Kidney (tissue), 14 donors: ENCODE results near the gene MACROD1. TPM values are rescaled to one million over a fixed set of nuclear protein-coding genes. Genes with fewer than 3 reads are reported as not detected.

ENCODE experiments used
- DNase-seq, 5 donors: peaks; one replicate each; pipeline ENCODE4 v3.0.0-alpha.2; 2013 to 2020
- FAIRE-seq: peaks from 2 replicates; lab custom pipeline; 2012; peaks lifted over from hg19 to GRCh38; lab: Jason Lieb, UNC
- H3K27ac ChIP-seq, 2 donors: one replicate each; pipeline ENCODE4 v1.7.0; 2013; ENCODE audit warnings: low read depth in 2 of 2, low read length in 2 of 2, inconsistent platforms in 1 of 2
- H3K27me3 ChIP-seq: one replicate; pipeline ENCODE4 v1.7.1; 2013; ENCODE audit warnings: low read length, inconsistent platforms; ENCODE audit not compliant: control insufficient read depth, insufficient read depth
- H3K36me3 ChIP-seq, 3 donors: one replicate each; pipeline versions ENCODE4 v1.7.0 to v1.7.1; 2013; ENCODE audit warnings: low read length in 3 of 3, control low read depth in 1 of 3, inconsistent platforms in 1 of 3; ENCODE audit not compliant: insufficient read depth in 3 of 3, control insufficient read depth in 2 of 3
- H3K4me1 ChIP-seq, 3 donors: one replicate each; pipeline versions ENCODE4 v1.7.0 to v1.7.1; 2013; ENCODE audit warnings: low read length in 3 of 3, inconsistent platforms in 1 of 3, low read depth in 1 of 3; ENCODE audit not compliant: control insufficient read depth in 2 of 3, insufficient read depth in 2 of 3
- H3K4me3 ChIP-seq, 3 donors: one replicate each; pipeline versions ENCODE4 v1.7.0 to v1.8.1; 2013; ENCODE audit warnings: low read length in 3 of 3, control low read depth in 1 of 3, inconsistent platforms in 1 of 3
- H3K9ac ChIP-seq, 3 donors: one replicate each; pipeline versions ENCODE4 v1.7.0 to v1.7.1; 2013; ENCODE audit warnings: low read length in 3 of 3, control low read depth in 1 of 3, inconsistent platforms in 1 of 3
- H3K9me3 ChIP-seq, 3 donors: one replicate each; pipeline versions ENCODE4 v1.7.0 to v1.7.1; 2013; ENCODE audit warnings: low read length in 3 of 3, control low read depth in 1 of 3, inconsistent platforms in 1 of 3; ENCODE audit not compliant: control insufficient read depth in 2 of 3, insufficient read depth in 1 of 3
- CTCF ChIP-seq: IDR thresholded peaks from 3 replicates; pipeline ENCODE4 v1.5.1; 2012; ENCODE audit warnings: mild to moderate bottlenecking, moderate library complexity, borderline replicate concordance; ENCODE audit not compliant: insufficient read depth; ENCODE audit errors: extremely low read depth
- intact Hi-C: fragments of 100-400 bp; cut with DNase I; formaldehyde crosslinking; loops from one replicate; pipeline ENCODE4 v1.11.1; 2022
- polyA plus RNA-seq: library from polyadenylated mRNA; stranded (reverse); fragments of 350-450 nt; fragmentation: Illumina TruSeq; extraction: RNeasy Lipid Tissue Mini Kit (QIAGEN cat#74804); gene quantifications from one replicate; pipeline ENCODE4 v1.2.3, GENCODE V29; 2014; ENCODE audit warnings: low read depth, low replicate concordance; ENCODE audit not compliant: insufficient read depth
- total RNA-seq: library from RNA; stranded (reverse); fragmentation: NEBNext Ultra II Directional; extraction: Animal tissue kit (Norgen Biotek cat#: 25700); gene quantifications from one replicate; pipeline ENCODE4 v1.2.1, GENCODE V29; 2021
- donor health status: control.
- donor health status: control.
- donor health status: control.
- donor health status: control.
- donor health status: control.
- donor health status: DM: yes; HTN: yes; CAD: no.
- donor health status: Normal renal cell carcinoma (clear cell type).

The MACROD1 gene
- total and polyA plus RNA-seq, 2 donors from 2014 or later = 27.8 to 176 TPM

- TF ChIP-seq CTCF = no peak
- Histone ChIP-seq H3K9me3 (no peaks in the 10 kb centered on the region), H3K9ac (peak overlapping the region in 1 of 3 donors; percentile 58), H3K4me3 (no peak overlapping the region), H3K36me3 (no peaks in the 10 kb centered on the region), H3K27me3 (no peaks in the 10 kb centered on the region), H3K4me1 (peaks cover 0 to 29% (median 24%) of the 10 kb centered on the region in 3 donors), H3K27ac (peak overlapping the region; percentile 51 to 66)
- FAIRE-seq (no peak), DNase-seq (peak in 3 of 5 donors; percentile 59 to 75 (median 67))
- intact Hi-C loops = no loop called here
Measured at GRCh38 chr11:64095273-64095817, 70.6 kb downstream of the MACROD1 start.

GRCh38 chr11:64094463-64095260 is 71.3 kb downstream of the MACROD1 start:
- DNase-seq (no peak), FAIRE-seq (no peak)
- peaks cover 0 to 29% (median 24%) of the 10 kb centered on the region in 3 donors for H3K4me1 ChIP-seq
- H3K27ac ChIP-seq = peak overlapping the region; percentile 66 to 76
- H3K9me3 ChIP-seq = no peaks in the 10 kb centered on the region
- H3K27me3 ChIP-seq = no peaks in the 10 kb centered on the region
- intact Hi-C loops = no loop called here
- no peak for TF ChIP-seq CTCF
- H3K36me3 ChIP-seq = no peaks in the 10 kb centered on the region
- no peak overlapping the region for H3K4me3 ChIP-seq
- H3K9ac ChIP-seq = peak overlapping the region in 1 of 3 donors; percentile 58

GRCh38 chr11:64093233-64094039 is 72.5 kb downstream of the MACROD1 start:
- intact Hi-C loops = no loop called here
- H3K4me1 ChIP-seq = peaks cover 0 to 36% (median 30%) of the 10 kb centered on the region in 3 donors
- no peak for DNase-seq
- H3K4me3 ChIP-seq = no peak overlapping the region
- no peak overlapping the region for H3K27ac ChIP-seq
- FAIRE-seq = no peak
- no peaks in the 10 kb centered on the region for H3K9me3 ChIP-seq
- no peak for TF ChIP-seq CTCF
- no peaks in the 10 kb centered on the region for H3K36me3 ChIP-seq
- H3K9ac ChIP-seq = no peak overlapping the region
- no peaks in the 10 kb centered on the region for H3K27me3 ChIP-seq
